Testis (tissue), 3 donors: ENCODE results near the gene ZNF749. TPM values are rescaled to one million over a fixed set of nuclear protein-coding genes. Genes with fewer than 3 reads are reported as not detected.

Experiments used
- DNase-seq: peaks from one replicate; pipeline ENCODE4 v3.0.0-alpha.2; 2019
- H3K27ac ChIP-seq, 2 donors: fragments of 200-600 bp; sonication (generic); one replicate each; pipeline ENCODE4 v1.5.1; 2019
- H3K27me3 ChIP-seq: fragments of 200-600 bp; sonication (generic); one replicate; pipeline ENCODE4 v1.5.1; 2019
- H3K36me3 ChIP-seq: fragments of 200-600 bp; sonication (generic); one replicate; pipeline ENCODE4 v1.5.1; 2017; ENCODE audit warnings: low read depth; ENCODE audit errors: missing control alignments
- H3K4me1 ChIP-seq: fragments of 200-600 bp; sonication (generic); one replicate; pipeline ENCODE4 v1.5.1; 2019
- H3K4me3 ChIP-seq, 2 donors: fragments of 200-600 bp; sonication (generic); one replicate each; pipeline ENCODE4 v1.5.1; 2017 to 2019
- H3K9me3 ChIP-seq: fragments of 200-600 bp; sonication (generic); one replicate; pipeline ENCODE4 v1.5.1; 2017
- CTCF ChIP-seq, 3 experiments: fragments of 450-650 bp in 2 of 3; fragments of 200-600 bp in 1 of 3; sonication (generic) in 1 of 3; IDR thresholded peaks; one replicate each; pipeline ENCODE4 v1.5.1; 2016 to 2019; ENCODE audit warnings: antibody characterized with exemption in 3 of 3, mild to moderate bottlenecking in 2 of 3, moderate library complexity in 1 of 3
- POLR2A ChIP-seq: fragments of 450-650 bp; IDR thresholded peaks from one replicate; pipeline ENCODE4 v1.6.1; 2017; ENCODE audit warnings: antibody characterized with exemption, mild to moderate bottlenecking, moderate library complexity
- WGBS, 2 donors: methylation state at CpG; one replicate each; pipeline ENCODE4 v1.1.5; 2018; 5-methylcytosine and 5-hydroxymethylcytosine counted together
- intact Hi-C: fragments of 100-400 bp; cut with DNase I; formaldehyde crosslinking; loops from one replicate; pipeline ENCODE4 v1.15.1; 2023; ENCODE audit warnings: low total_unique reads
- polyA plus RNA-seq: library from polyadenylated mRNA; stranded (reverse); fragments of 350-450 nt; fragmentation: Illumina TruSeq; extraction: RNeasy Lipid Tissue Mini Kit (QIAGEN cat#74804); gene quantifications from one replicate; pipeline ENCODE4 v1.2.3, GENCODE V29; 2014; ENCODE audit warnings: low read depth, low replicate concordance; ENCODE audit not compliant: insufficient read depth
- total RNA-seq, 2 donors: library from RNA; depleted of rRNA; stranded (reverse); fragments of >200 nt; gene quantifications; one replicate each; pipeline ENCODE4 v1.2.3, GENCODE V29; 2016

The ZNF749 gene
- total and polyA plus RNA-seq, 3 donors from 2014 or later, result 7.9 to 14.1 (median 11.2) TPM

GRCh38 chr19:57398868-57399267 lies 36.3 kb upstream of the ZNF749 start:
- Histone ChIP-seq H3K4me1 (no peaks in the 10 kb centered on the region), H3K36me3 (no peaks in the 10 kb centered on the region)
- 98 to 99% methylated on average over 5 of the region's 5 CpGs for whole genome bisulfite sequencing, 2 donors

GRCh38 chr19:57403737-57404563 lies 31.2 kb upstream of the ZNF749 start:
- WGBS, 2 donors, result 85 to 86% methylated on average over 4 to 9 of the region's 9 CpGs
- DNase-seq, result no peak
- Histone ChIP-seq H3K4me1 (no peaks in the 10 kb centered on the region), H3K27me3 (no peaks in the 10 kb centered on the region), H3K27ac (no peak overlapping the region), H3K9me3 (no peaks in the 10 kb centered on the region), H3K4me3 (no peak overlapping the region), H3K36me3 (no peaks in the 10 kb centered on the region)
- TF ChIP-seq CTCF (IDR thresholded peaks at IDR 0.05) (no peak), POLR2A (no peak)
- intact Hi-C loops, result no loop called here

More at GRCh38 chr19:57398868-57399267, 36.3 kb upstream of the ZNF749 start:
- DNase-seq, result no peak
- no peak overlapping the region for H3K4me3 ChIP-seq
- no peak for TF ChIP-seq POLR2A
- no peak for TF ChIP-seq CTCF (IDR thresholded peaks at IDR 0.05)
- no peak overlapping the region for H3K27ac ChIP-seq
- no peaks in the 10 kb centered on the region for H3K9me3 ChIP-seq
- intact Hi-C loops, result no loop called here
- no peaks in the 10 kb centered on the region for H3K27me3 ChIP-seq

GRCh38 chr19:57406516-57407123 lies 28.5 kb upstream of the ZNF749 start:
- WGBS, 2 donors, result 34 to 39% methylated on average over 5 to 8 of the region's 8 CpGs
- peak; percentile 78 for DNase-seq
- H3K9me3 ChIP-seq, result no peaks in the 10 kb centered on the region

GRCh38 chr19:57410877-57411671 lies 24.1 kb upstream of the ZNF749 start, which contains the start of gene ZNF17:
ZNF17 (plus strand) TSS chr19:57411161; CDS start chr19:57413616, 2,455 bp downstream.
- Histone ChIP-seq H3K27me3 (no peaks in the 10 kb centered on the region), H3K27ac (peak within 1 kb of the TSS; percentile 22 to 68), H3K4me3 (peak within 1 kb of the TSS; percentile 90 to 92), H3K4me1 (peaks cover 9% of the 10 kb centered on the region), H3K9me3 (no peaks in the 10 kb centered on the region), H3K36me3 (no peaks in the 10 kb centered on the region)
- intact Hi-C loops, result no loop called here
- TF ChIP-seq POLR2A (no peak), CTCF (IDR thresholded peaks at IDR 0.05) (no peak)
- 0 to 1% methylated on average over 22 to 55 of the region's 55 CpGs for WGBS, 2 donors
- DNase-seq, result peak; percentile 99

More at GRCh38 chr19:57406516-57407123, 28.5 kb upstream of the ZNF749 start:
- Histone ChIP-seq H3K27me3 (no peaks in the 10 kb centered on the region), H3K27ac (no peak overlapping the region), H3K4me1 (peaks cover 1% of the 10 kb centered on the region), H3K4me3 (no peak overlapping the region), H3K36me3 (no peaks in the 10 kb centered on the region)
- intact Hi-C loops, result no loop called here
- no peak for TF ChIP-seq POLR2A
- peak in 1 of 3 experiments; percentile 51 for TF ChIP-seq CTCF (IDR thresholded peaks at IDR 0.05)
